ENCODE data around the gene SUN1.

Gene SUN1

DNA sequence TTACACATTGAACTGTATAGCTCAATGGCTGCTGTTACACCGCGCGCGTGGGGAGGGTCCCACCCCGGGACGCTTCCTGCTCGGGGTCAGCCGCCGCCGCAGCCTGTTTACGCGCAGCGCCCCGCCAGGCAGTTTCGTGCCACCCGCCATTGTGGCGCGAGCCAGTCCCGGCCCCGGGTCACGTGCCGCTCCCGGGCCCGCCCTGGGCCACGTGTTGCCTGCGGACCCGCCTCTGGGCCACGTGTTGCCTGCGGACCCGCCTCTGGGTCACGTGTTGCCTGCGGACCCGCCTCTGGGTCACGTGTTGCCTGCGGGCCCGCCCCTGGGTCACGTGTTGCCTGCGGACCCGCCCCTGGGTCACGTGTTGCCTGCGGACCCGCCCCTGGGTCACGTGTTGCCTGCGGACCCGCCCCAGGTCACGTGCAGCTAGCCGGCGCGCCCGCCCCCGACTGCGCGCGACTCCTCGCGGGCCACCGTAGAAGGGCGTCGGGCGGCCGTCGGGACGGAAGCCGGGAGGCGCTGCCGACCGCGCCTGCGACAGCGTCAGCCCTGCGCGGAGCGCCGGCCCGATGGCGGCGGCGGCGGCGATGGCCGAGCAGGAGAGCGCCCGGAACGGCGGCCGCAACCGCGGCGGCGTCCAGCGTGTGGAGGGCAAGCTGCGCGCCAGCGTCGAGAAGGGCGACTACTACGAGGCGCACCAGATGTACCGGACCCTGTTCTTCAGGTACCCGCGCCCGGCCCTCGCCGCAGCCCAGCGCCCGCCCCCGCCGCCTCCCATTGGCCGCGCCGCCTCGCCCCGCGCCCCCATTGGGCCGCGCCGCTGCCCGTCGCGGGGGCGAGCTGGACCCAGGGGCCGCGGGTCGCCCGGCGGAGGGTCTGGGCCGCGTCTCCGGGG, 44.0 kb downstream of the SUN1 start, which contains the start of gene GET4:
Gene GET4, plus strand, starts transcription at position 478 of the 895 bp plus-strand sequence. Its CDS starts 92 bp downstream, at position 570.
- peak; percentile 92 to 93 for DNase-seq (ENCODE audit: low read depth in 2 of 2, low spot score in 1 of 2)

DNA sequence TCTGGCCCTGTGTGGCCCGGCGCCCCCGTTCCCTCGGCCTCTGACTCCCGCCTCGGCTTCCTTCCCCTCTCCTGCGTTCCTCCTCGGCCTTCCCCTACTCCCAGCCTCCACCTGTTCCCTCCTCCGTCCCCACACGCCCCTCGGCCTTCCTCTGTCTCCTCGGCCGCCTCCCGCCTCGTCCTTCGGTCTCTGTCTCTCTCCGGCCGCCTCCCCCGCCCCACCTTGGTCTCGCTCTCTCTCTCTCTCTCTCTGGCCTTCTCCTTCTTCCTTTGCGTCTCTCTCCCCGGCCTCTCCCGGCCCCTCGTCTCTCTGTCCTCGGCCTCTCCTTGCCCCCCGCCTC, 44.7 kb downstream of the SUN1 start:
- DNase-seq (ENCODE audit: low read depth in 2 of 2, low spot score in 1 of 2) = no peak

- DNase-seq (ENCODE audit: low read depth in 2 of 2, low spot score in 1 of 2) = no peak
These were observed 45.3 kb downstream of the SUN1 start for GRCh38 chr7:877312-878232.

- DNase-seq (ENCODE audit: low read depth in 2 of 2, low spot score in 1 of 2) = no peak
These were observed 46.8 kb downstream of the SUN1 start for GRCh38 chr7:879093-879492.

DNA sequence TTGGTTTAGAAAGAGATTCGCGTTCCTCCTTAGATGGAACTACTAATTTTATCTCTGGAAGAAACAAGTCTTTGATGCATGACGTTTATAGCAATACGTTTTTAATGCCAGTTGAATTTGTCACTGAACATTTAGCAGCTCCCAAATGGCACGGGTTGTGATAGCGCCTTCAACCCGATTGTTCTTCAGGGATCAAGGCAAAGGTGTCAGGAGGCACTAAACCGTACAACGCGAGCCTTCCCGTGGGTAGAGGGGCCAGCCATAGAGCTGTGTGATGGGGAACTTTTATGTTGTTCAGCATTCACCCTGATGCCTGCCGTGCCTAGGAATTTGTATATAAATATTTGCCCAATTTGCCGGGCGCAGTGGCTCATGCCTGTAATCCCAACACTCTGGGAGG, 47.4 kb downstream of the SUN1 start:
- DNase-seq (ENCODE audit: low read depth in 2 of 2, low spot score in 1 of 2) = no peak

- no peak for DNase-seq (ENCODE audit: low read depth in 2 of 2, low spot score in 1 of 2)
These were observed 48.2 kb downstream of the SUN1 start for GRCh38 chr7:880450-880849.

- DNase-seq (ENCODE audit: low read depth in 2 of 2, low spot score in 1 of 2) = no peak
These were observed 49.4 kb downstream of the SUN1 start for GRCh38 chr7:881441-882234.

DNA sequence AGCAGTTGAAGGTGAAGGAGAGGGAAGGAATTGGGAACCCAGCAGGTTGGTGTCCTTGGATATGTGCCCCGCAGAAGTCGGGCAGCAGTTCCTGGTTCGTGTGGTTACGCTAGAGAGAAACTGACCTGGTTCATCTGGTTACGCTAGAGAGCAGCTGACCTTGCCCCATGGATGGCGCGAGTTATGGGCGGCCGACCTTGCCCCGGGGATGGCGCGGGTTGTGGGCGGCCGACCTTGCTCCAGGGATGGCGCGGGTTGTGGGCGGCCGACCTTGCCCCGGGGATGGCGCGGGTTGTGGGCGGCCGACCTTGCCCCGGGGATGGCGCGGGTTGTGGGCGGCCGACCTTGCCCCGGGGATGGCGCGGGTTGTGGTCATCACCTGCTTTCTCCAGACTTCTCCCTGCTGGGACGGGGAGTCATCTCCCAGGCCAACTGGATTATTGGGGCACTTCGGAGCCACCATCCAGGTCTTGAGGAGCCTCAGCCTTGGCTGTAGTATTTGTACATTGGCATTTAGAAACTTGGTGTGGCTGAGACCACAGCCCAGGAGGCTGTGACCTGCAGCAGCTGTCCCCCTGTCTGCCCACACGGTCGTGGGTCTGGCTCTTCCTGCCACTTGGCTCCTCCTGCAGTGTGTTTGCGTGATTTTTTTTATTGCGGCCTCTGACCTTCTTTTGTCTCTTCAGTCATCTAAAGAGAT, 50.2 kb downstream of the SUN1 start:
- DNase-seq (ENCODE audit: low read depth in 2 of 2, low spot score in 1 of 2) = no peak

DNA sequence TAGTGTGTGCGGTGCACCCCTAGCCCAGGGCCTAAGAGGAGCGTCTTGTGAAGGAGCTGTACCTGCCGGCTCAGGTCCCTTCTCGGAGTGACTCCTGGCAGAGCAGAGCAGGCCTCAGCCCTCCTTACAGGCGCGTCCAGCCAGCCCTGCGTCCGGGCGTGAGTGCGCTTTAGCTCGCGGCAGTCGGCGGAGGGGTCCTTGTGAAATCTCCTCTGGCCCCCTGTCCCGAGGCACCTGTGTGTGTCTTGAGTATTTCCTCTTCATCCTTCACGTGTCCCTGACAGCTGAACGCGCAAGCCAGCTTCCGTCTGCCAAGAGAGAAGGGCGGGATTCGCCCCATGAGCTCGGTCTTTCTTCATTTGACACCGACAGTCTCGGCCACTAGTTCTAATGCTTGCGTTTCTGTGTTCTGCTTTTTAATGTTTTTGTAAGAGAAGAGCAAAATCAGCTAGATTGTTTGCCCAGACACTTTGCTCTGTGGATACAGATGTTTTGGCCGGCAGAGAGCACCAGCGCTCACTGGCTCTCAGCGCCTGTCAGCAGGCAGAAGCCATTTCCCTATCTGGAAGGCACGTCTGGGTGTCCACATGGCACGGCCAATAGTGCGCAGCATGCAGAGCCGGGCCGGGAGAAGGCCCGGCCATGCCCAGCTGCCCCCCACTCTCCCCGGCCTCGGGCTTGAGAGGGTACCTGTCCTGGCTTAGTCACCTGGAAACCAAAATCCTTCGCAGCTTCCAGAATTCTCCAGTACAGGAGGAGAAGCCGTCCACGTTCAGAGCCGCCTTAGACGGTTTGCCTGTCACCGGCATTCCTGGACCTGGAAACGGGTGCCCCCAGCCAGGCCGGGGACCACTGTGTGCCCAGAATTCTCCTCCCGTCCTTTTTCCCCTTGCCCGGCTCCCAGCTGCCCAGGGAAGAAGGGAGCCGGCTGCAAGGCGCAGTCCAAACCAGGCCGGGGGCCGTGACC, 51.1 kb downstream of the SUN1 start:
- no peak for DNase-seq (ENCODE audit: low read depth in 2 of 2, low spot score in 1 of 2)

GRCh38 chr7:884191-885003, 52.1 kb downstream of the SUN1 start:
- DNase-seq (ENCODE audit: low read depth in 2 of 2, low spot score in 1 of 2) = no peak

- no peak for DNase-seq (ENCODE audit: low read depth in 2 of 2, low spot score in 1 of 2)
These were observed 53.1 kb downstream of the SUN1 start for GRCh38 chr7:885261-885892.

GRCh38 chr7:885893-886625, 53.8 kb downstream of the SUN1 start:
- no peak for DNase-seq (ENCODE audit: low read depth in 2 of 2, low spot score in 1 of 2)

DNA sequence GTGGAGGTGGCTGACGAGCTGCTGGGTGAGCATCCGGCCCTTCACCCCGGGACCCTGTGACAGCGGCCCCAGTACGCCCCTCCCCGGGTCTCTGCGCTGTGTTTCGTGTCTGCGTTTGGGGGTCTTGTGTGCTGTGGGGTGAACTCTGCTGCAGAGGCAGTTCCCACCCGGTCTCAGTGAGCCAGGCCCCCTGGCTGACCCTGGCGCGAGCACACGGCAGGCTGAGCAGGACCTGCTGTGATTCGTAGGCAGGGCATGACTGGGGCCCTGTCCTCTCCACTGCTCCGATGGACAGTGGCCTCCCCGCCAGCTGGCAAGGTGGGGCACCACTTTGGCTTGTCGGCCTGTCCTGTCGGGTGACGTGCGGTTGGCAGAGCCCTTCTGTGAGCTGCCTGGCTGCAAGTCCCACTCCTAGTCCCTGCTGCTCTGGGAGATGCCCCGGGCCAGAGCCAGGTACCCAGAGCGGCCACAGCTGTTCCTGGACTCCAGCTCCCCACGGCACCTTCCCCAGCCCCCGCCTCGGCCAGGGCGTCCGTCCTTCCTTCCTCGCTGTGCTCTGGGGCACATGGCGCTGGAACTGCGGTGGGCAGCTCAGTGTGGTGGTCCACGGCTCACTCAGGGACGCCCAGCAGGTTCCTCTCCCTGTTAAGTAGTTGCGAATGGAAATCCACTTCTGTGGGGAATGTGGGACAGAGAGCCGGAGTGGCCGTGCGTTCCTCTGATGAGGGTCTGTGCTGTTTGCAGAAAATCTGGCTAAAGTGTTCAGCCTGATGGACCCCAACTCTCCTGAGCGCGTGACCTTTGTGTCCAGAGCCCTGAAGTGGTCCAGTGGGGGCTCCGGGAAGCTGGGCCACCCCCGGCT, 54.6 kb downstream of the SUN1 start:
- no peak for DNase-seq (ENCODE audit: low read depth in 2 of 2, low spot score in 1 of 2)

DNA sequence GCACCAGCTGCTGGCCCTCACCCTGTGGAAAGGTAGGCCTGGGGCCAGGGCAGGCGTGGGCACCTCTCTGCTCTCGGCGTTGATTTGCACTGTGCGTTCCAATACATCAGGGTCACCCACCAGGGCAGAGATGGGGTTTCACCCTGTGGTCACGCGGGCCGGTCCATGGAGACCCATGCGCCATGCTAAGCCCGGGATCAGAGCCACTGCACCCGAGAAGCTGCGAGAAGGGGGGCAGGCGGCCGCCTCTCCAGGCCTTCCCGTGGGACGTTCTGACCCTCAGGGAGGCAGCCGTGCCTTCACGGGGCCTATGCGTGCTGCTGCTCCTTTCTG, 55.2 kb downstream of the SUN1 start:
- DNase-seq (ENCODE audit: low read depth in 2 of 2, low spot score in 1 of 2) = no peak

DNA sequence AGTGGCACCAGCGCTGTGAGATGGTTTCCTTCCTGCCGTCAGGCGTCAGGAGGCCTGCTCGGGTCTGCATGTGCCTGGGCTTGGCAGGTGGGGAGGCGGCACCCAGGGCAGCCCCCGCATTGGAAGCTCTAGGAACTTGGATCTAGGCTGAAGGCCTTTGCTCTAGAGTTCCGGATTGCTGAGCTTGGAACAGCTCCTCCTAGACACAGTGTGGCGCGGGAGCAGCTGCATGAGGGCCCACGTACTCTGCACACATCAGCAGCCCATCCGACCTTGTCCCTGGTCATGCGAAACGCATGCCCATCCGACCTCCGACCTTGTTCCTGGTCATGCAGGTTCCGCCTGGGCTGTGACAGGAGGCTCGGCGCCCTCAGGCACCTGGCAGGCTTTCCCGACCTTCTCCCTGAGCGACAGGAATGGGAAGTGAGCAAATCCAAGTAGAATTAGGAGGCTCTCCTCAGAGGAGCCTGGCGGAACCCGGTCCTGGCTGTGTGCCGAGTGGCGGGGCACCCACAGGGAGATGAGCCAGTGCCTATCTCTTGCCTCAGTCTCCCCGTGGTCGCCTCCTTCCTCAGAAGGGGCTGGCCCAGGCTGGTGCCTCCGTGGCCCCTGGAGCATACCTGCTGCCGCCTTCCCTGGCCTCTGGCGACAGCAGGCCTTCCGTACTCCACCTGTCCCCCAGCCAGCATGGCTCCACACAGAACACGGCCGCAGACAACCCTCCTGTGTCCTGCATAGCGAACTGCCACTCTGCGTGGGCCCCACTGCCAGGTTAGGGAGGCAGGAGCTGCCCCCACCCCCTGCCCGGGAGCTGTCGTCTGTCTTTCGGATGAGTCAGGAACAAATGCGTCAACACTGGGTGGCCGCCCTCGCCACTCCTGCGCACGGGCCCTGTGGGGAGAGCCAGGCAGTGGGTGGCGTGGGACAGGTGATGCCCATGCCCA, 56.1 kb downstream of the SUN1 start:
- no peak for DNase-seq (ENCODE audit: low read depth in 2 of 2, low spot score in 1 of 2)

DNA sequence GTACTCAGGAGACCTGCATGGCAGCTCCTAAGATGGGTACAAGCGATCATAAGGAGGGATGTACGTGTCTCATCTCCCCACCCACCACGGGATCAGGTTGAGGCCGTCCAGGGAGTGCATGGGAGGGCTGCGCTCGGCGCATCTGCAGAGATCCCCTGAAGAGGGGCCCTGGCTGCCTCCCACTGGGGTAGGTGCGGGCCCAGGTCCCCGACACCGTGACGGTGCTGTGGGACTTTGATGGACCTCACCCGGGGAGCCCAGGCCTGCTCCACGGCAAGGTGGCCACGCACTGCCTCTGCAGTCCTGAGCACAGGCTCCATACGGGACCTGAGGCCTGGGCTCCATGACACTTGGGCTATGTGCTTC, 56.7 kb downstream of the SUN1 start:
- DNase-seq (ENCODE audit: low read depth in 2 of 2, low spot score in 1 of 2) = no peak

Data from stimulated activated CD8-positive, alpha-beta memory T cell treated with anti-CD3 and anti-CD28 coated beads, Interleukin-4, amount 100 ng/mL, for 4 hours (primary cell).